GM13977 (cell line): Measurements from ENCODE around the gene HRG.
"Not testable (repeated sequence)": the region's sequence is repeated elsewhere in the genome, so short reads cannot be mapped to it uniquely, and the experiment has no call there.

Experiments used
- DNase-seq: peaks from one replicate; pipeline ENCODE4 v3.0.0; 2012; ENCODE audit warnings: low spot score
- CTCF ChIP-seq: IDR thresholded peaks from 2 replicates; pipeline ENCODE4 v1.5.1; 2012; ENCODE audit warnings: mild to moderate bottlenecking, control low read depth; ENCODE audit not compliant: insufficient read depth; ENCODE audit errors: extremely low read depth, missing control alignments
- in situ Hi-C: fragments of 300-500 bp; cut with MboI; formaldehyde crosslinking; loops from one replicate; pipeline ENCODE4 v1.12.0; 2022; ENCODE audit warnings: low sequenced_read_pairs, low pct_unique_long_range_greater_than_20kb, mixed read lengths, inconsistent platforms; ENCODE audit not compliant: unreplicated experiment

HRG gene

GRCh38 chr3:186694288-186695032 lies 28.6 kb downstream of the HRG start:
- DNase-seq = no peak
- no peak for TF ChIP-seq CTCF
- in situ Hi-C loops = no loop called here

- DNase-seq = no peak
- in situ Hi-C loops = no loop called here
- TF ChIP-seq CTCF = no peak
These were observed 30.7 kb downstream of the HRG start for GRCh38 chr3:186696522-186696921.

DNA sequence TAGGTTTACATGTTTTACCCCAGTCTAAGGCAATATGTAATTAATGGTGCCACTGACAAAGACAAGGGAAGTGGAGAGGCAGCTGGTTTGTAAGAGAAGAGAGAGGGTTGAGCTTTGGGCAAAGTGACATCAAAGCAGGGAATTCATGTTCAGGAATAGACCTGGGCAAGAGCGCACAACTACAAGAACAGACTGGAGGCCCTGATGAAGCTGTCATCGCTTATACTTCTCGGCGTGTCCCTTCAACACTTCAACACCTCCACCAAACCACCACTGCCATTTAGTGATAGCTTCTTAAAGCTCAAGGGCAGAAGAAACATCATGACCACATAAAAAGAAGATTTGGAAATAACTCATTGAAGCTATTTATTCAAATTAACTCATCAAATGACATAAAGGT lies 31.7 kb downstream of the HRG start:
- no peak for TF ChIP-seq CTCF
- DNase-seq = no peak
- in situ Hi-C loops = no loop called here

DNA sequence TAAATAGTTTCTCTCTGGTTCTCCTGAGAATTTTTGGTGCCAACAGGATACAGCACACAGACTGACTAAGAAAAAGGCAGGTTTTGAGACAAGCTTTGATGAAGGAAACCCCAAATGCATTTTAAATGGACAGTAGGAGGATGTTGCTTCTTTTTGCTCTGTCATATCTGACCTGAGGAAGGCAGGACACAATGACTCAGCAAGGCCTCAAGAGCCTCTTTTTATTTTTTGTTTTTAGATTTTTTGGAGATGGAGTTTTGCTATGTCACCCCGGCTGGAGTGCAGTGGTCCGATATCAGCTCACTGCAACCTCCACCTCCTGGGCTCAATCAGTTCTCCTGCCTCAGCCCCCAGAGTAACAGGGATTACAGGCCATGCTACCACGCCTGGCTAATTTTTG lies 34.5 kb downstream of the HRG start:
- in situ Hi-C loops = no loop called here
- DNase-seq = no peak
- TF ChIP-seq CTCF = no peak

DNA sequence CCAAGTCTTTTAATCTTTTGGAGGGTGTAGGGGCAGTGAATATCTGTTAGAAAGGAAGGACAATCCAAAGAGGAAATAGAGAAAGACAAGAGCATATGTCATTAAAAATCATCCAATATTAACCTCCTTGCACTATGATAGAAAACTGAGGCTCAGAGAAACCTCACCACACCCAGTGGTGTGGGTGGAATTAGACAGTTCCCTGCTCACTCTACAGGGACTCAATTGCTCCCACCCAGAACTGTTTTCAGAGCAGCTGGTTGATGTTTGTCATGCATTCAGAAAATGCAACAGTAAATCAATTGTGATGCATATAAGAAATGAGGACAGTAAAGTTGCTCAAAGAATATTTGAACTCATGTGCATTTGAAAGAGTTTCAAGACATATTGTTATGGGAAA lies 36.6 kb downstream of the HRG start:
- DNase-seq, in situ Hi-C loops: not testable (repeated sequence)

- no peak for DNase-seq
- no peak for TF ChIP-seq CTCF
- in situ Hi-C loops = no loop called here
These were observed 40.3 kb downstream of the HRG start for GRCh38 chr3:186705882-186706780.
